ENCODE measurements around the gene PCDHA5.

DNA sequence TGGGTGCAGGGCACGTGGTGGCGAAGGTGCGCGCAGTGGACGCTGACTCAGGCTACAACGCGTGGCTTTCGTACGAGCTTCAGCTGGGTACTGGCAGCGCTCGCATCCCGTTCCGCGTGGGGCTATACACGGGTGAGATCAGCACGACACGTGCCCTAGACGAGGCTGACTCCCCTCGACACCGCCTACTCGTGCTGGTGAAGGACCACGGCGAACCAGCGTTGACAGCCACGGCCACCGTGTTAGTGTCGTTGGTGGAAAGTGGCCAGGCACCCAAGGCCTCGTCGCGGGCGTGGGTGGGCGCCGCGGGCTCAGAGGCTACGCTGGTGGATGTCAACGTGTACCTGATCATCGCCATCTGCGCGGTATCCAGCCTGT, 24.7 kb upstream of the PCDHA5 start:
- TF ChIP-seq POLR2A (IDR thresholded peaks at IDR 0.05) (no peak), CTCF (IDR thresholded peaks at IDR 0.05) (no peak)

All from lower leg skin (tissue), 3 donors.